Activated CD8-positive, alpha-beta memory T cell treated with anti-CD3 and anti-CD28 coated beads, Interleukin-2, amount 10 ng/mL, durations not matched to agents 7 days and 5 days (primary cell): ENCODE data around the gene CLC. TPM values are rescaled to one million over a fixed set of nuclear protein-coding genes. Genes with fewer than 3 reads are reported as not detected.
"Not testable (repeated sequence)": the region's sequence is repeated elsewhere in the genome, so short reads cannot be mapped to it uniquely, and the experiment has no call there.

ENCODE experiments used
- ATAC-seq: fragments of 150-1000 bp; cut with Tn5 transposase; one replicate; pipeline ENCODE4 v1.10.0; 2021; ENCODE audit warnings: moderate library complexity
- CTCF ChIA-PET: fragments of 350-600 bp; sonication (Branson Sonifier 250); formaldehyde crosslinking; loops from one replicate; lab custom pipeline; 2021; ENCODE audit warnings: antibody characterized with exemption; lab: Charles Lee
- DNase-seq: peaks from one replicate; pipeline ENCODE4 v3.0.0-alpha.2; 2020
- H3K27ac Mint-ChIP-seq: one replicate; pipeline ENCODE4 v1.8.0; 2021; ENCODE audit warnings: mild to moderate bottlenecking, mixed read lengths
- H3K27me3 Mint-ChIP-seq: one replicate; pipeline ENCODE4 v1.8.0; 2021; ENCODE audit warnings: mixed read lengths
- H3K36me3 Mint-ChIP-seq: one replicate; pipeline ENCODE4 v1.8.0; 2021; ENCODE audit warnings: mild to moderate bottlenecking, mixed read lengths
- H3K4me1 Mint-ChIP-seq: one replicate; pipeline ENCODE4 v1.8.0; 2021; ENCODE audit warnings: mixed read lengths
- H3K4me3 Mint-ChIP-seq: one replicate; pipeline ENCODE4 v1.8.0; 2021; ENCODE audit warnings: mild to moderate bottlenecking, moderate library complexity, mixed read lengths
- H3K9me3 Mint-ChIP-seq: one replicate; pipeline ENCODE4 v1.8.0; 2022; ENCODE audit warnings: low read depth, mixed read lengths
- total RNA-seq, 2 experiments: library from RNA; stranded (reverse); gene quantifications; one replicate each; pipeline ENCODE4 v1.2.3, GENCODE V29; 2021

The CLC gene
- total RNA-seq, 2 experiments from 2014 or later = not detected

GRCh38 chr19:39710333-39710890 is 27.4 kb downstream of the CLC start:
- H3K9me3 Mint-ChIP-seq = peaks cover 7% of the 10 kb centered on the region
- no peak overlapping the region for H3K4me3 Mint-ChIP-seq
- no peak overlapping the region for H3K27ac Mint-ChIP-seq
- H3K36me3 Mint-ChIP-seq = peaks cover 9% of the 10 kb centered on the region
- peaks cover 18% of the 10 kb centered on the region for H3K4me1 Mint-ChIP-seq
- H3K27me3 Mint-ChIP-seq = peaks cover 17% of the 10 kb centered on the region
- CTCF ChIA-PET = interaction anchor here (0.9 kb wide), 1 partner anchor 24 kb away, joined by 3 read pairs; no protein-coding TSS in a partner anchor
- ATAC-seq (no peak), DNase-seq (no peak)

GRCh38 chr19:39709026-39709872 is 28.6 kb downstream of the CLC start:
- Mint-ChIP-seq H3K27ac (no peak overlapping the region), H3K9me3 (peaks cover 7% of the 10 kb centered on the region), H3K4me3 (no peak overlapping the region), H3K36me3 (peaks cover 9% of the 10 kb centered on the region), H3K4me1 (peaks cover 30% of the 10 kb centered on the region), H3K27me3 (peaks cover 14% of the 10 kb centered on the region)
- DNase-seq (no peak), ATAC-seq (no peak)
- CTCF ChIA-PET = no interaction called here

GRCh38 chr19:39708594-39708993 is 29.2 kb downstream of the CLC start:
- peaks cover 33% of the 10 kb centered on the region for H3K4me1 Mint-ChIP-seq
- peaks cover 7% of the 10 kb centered on the region for H3K9me3 Mint-ChIP-seq
- H3K27ac Mint-ChIP-seq = no peak overlapping the region
- no peak overlapping the region for H3K4me3 Mint-ChIP-seq
- CTCF ChIA-PET = no interaction called here
- ATAC-seq = no peak
- peaks cover 14% of the 10 kb centered on the region for H3K27me3 Mint-ChIP-seq
- no peak for DNase-seq
- peaks cover 9% of the 10 kb centered on the region for H3K36me3 Mint-ChIP-seq

DNA sequence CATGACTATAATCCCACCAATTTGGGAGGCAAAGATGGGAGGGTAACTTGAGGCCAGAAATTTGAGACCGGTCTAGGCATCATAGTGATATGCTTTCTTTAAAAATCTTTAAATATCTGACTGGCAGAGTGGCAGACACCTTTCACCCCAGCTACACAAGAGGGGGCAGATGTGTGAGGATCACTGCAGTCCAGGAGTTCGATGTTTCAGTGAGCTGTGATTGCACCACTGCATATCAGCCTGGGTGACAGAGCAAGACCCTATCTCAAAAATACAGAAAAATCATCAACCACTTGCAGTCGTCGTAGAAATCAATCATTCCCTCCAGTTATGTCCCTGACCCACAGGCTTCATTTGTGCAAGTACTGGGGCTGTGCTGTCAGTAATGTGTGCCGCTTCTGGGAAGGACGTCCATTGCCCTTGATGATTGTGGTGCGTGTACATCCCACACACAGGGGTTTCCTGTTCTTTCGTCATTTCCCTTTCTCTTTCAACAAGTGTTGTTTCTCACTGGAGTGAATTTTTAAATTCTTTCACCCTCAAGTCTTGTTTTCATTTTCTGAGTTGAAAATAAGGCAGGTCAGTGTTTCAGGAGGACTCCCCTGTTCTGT is 32.1 kb downstream of the CLC start:
- ATAC-seq (peak; percentile 53), DNase-seq (peak; percentile 52)
- H3K27me3 Mint-ChIP-seq = peaks cover 6% of the 10 kb centered on the region
- peaks cover 31% of the 10 kb centered on the region for H3K4me1 Mint-ChIP-seq
- CTCF ChIA-PET = no interaction called here
- H3K4me3 Mint-ChIP-seq = no peak overlapping the region
- peaks cover 2% of the 10 kb centered on the region for H3K9me3 Mint-ChIP-seq
- peaks cover 9% of the 10 kb centered on the region for H3K36me3 Mint-ChIP-seq
- peak overlapping the region; percentile 79 for H3K27ac Mint-ChIP-seq

- CTCF ChIA-PET = no interaction called here
- Mint-ChIP-seq H3K27ac (no peak within 1 kb of the TSS), H3K4me1 (peaks cover 29% of the 10 kb centered on the region), H3K4me3 (no peak within 1 kb of the TSS), H3K36me3 (peaks cover 9% of the 10 kb centered on the region), H3K27me3 (peaks cover 7% of the 10 kb centered on the region), H3K9me3 (peaks cover 2% of the 10 kb centered on the region)
- ATAC-seq (no peak), DNase-seq (no peak)
Measured at GRCh38 chr19:39704181-39705044, 33.4 kb downstream of the CLC start, which contains the start of gene LGALS14. Gene LGALS14 (plus strand): TSS chr19:39704481. CDS start chr19:39704529, 48 bp downstream.

DNA sequence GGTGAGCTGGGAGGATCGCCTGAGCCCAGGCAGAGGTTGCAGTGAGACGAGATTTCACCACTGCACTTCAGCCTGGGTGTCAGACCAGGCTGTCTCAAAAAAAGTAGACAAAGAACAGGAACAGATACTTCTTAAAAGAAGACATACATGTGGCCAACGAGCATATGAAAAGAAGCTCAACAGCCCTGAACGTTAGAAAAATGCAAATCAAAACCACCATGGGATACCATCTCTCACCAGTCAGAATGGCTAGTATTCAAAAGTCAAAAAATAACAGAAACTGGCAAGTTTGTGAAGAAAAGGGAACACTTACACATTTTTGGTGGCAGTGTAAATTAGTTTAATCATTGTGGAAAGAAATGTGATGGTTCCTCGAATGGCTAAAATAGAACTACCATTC is 36.5 kb downstream of the CLC start:
- no peaks in the 10 kb centered on the region for H3K9me3 Mint-ChIP-seq
- ATAC-seq (no peak), DNase-seq (no peak)
- H3K27me3 Mint-ChIP-seq = peaks cover 27% of the 10 kb centered on the region
- peaks cover 31% of the 10 kb centered on the region for H3K4me1 Mint-ChIP-seq
- no peak overlapping the region for H3K27ac Mint-ChIP-seq
- CTCF ChIA-PET = no interaction called here
- H3K36me3 Mint-ChIP-seq = peaks cover 4% of the 10 kb centered on the region
- no peak overlapping the region for H3K4me3 Mint-ChIP-seq

- no peaks in the 10 kb centered on the region for H3K9me3 Mint-ChIP-seq
Measured at GRCh38 chr19:39698535-39698934, 39.3 kb downstream of the CLC start.

DNA sequence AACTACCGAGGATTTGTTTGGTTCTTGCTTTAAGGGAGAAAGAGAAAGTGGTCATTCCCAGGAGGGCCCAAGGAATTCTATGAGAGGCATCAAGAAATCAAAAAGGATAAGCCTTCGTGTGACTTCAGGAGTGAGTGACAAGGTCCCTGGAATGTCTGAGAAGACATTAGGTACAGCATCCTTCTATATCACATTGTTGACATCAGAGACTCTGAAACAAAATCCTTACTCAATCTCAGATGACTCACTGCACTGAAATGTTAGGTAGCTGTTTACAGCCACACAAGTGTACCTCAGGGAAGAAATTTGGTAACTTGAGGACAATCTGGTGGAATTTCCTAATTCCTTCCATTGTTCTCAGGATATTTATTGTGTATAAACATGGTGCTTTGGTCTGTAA is 41.4 kb downstream of the CLC start:
- Mint-ChIP-seq H3K27me3 (peaks cover 38% of the 10 kb centered on the region), H3K27ac (no peak overlapping the region), H3K4me1 (peaks cover 9% of the 10 kb centered on the region), H3K36me3 (no peaks in the 10 kb centered on the region), H3K4me3 (no peak overlapping the region), H3K9me3 (no peaks in the 10 kb centered on the region)
- CTCF ChIA-PET = no interaction called here
- DNase-seq (no peak), ATAC-seq (no peak)

More at GRCh38 chr19:39698535-39698934, 39.3 kb downstream of the CLC start:
- DNase-seq (no peak), ATAC-seq (no peak)
- H3K4me3 Mint-ChIP-seq = no peak overlapping the region
- peaks cover 38% of the 10 kb centered on the region for H3K27me3 Mint-ChIP-seq
- H3K36me3 Mint-ChIP-seq = no peaks in the 10 kb centered on the region
- CTCF ChIA-PET = no interaction called here
- no peak overlapping the region for H3K27ac Mint-ChIP-seq
- peaks cover 7% of the 10 kb centered on the region for H3K4me1 Mint-ChIP-seq

DNA sequence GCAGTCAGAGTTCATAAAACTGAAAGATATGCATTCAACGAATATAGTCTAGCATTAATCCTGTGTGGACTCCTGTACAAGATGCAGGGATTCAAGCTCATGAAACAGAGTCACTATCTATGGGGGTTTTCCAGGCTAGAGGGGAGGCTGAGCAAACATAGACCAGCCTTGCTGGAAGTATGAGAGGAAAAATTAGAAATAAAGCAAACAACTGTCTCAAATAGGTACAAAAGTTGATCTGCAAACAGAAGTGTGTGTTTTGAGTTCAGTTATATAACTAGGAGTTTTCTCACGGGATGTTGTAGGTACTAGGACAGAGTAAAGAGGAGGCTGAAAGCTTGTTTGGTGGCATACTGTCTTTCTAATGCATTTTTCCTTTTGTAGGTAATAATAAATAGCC is 42.1 kb downstream of the CLC start:
- CTCF ChIA-PET = no interaction called here
- Mint-ChIP-seq H3K27ac (no peak overlapping the region), H3K36me3 (no peaks in the 10 kb centered on the region), H3K9me3 (no peaks in the 10 kb centered on the region), H3K27me3 (peaks cover 40% of the 10 kb centered on the region), H3K4me3 (no peak overlapping the region), H3K4me1 (peaks cover 9% of the 10 kb centered on the region)
- no peak for DNase-seq
- ATAC-seq = no peak

GRCh38 chr19:39692822-39693221 is 45.0 kb downstream of the CLC start:
- no peak for DNase-seq
- H3K27ac Mint-ChIP-seq = no peak overlapping the region
- H3K4me3 Mint-ChIP-seq = no peak overlapping the region
- CTCF ChIA-PET = no interaction called here
- H3K4me1 Mint-ChIP-seq = peaks cover 2% of the 10 kb centered on the region
- no peak for ATAC-seq
- H3K36me3 Mint-ChIP-seq = peaks cover 5% of the 10 kb centered on the region
- H3K9me3 Mint-ChIP-seq = peaks cover 4% of the 10 kb centered on the region
- peaks cover 39% of the 10 kb centered on the region for H3K27me3 Mint-ChIP-seq

DNA sequence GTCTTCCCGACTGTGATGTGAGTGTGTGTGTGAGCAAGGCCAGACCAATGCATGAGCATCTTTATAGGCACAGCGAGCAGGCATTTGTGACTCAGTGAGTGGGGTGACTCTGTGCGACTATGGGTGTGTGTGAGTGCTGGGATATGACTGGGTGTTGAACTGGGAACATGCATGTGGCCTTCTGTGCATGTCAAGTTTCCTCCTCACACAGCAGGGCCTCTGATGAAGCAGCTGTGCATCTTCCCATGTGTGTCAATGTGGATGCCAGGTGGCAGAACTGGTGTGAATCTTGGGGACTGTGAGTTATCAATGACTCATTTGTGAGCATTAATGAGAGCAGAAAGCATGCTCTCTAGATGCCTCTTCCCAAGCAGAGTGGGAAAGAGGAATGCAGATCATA is 45.7 kb downstream of the CLC start:
- H3K4me3 Mint-ChIP-seq = no peak overlapping the region
- ATAC-seq (no peak), DNase-seq (no peak)
- H3K4me1 Mint-ChIP-seq = peaks cover 2% of the 10 kb centered on the region
- H3K27ac Mint-ChIP-seq = no peak overlapping the region
- peaks cover 32% of the 10 kb centered on the region for H3K27me3 Mint-ChIP-seq
- CTCF ChIA-PET = no interaction called here
- H3K36me3 Mint-ChIP-seq = peaks cover 5% of the 10 kb centered on the region
- H3K9me3 Mint-ChIP-seq = peaks cover 4% of the 10 kb centered on the region

DNA sequence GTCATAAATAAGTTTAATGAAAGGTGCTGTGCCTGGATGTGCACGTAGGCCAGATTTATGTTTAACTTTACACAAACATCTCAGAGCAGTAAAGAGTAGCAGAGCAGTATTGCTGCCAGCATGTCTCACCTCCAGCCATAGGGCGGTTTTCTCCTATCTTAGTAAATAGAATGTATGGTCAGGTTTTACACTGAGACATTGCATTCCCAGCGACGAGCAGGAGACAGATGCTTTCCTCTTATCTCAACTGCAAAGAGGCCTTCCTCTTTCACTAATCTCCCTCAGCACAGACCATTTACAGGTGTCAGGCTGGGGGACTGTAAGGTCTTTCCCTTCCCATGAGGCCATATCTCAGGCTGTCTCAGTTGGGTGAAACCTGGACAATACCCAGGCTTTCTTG is 49.2 kb downstream of the CLC start:
- ATAC-seq = not testable (repeated sequence)

GRCh38 chr19:39686739-39687138 is 51.1 kb downstream of the CLC start:
- Mint-ChIP-seq H3K27ac (no peak overlapping the region), H3K9me3 (peaks cover 4% of the 10 kb centered on the region), H3K4me3 (no peak overlapping the region), H3K27me3 (peaks cover 13% of the 10 kb centered on the region), H3K36me3 (peaks cover 17% of the 10 kb centered on the region), H3K4me1 (peaks cover 7% of the 10 kb centered on the region)
- no peak for DNase-seq
- CTCF ChIA-PET = interaction anchor here (1.0 kb wide), 1 partner anchor 12 kb away, joined by 3 read pairs; no protein-coding TSS in a partner anchor
- ATAC-seq = no peak

More for the DNA sequence above, 49.2 kb downstream of the CLC start:
- H3K27ac Mint-ChIP-seq, H3K9me3 Mint-ChIP-seq, CTCF ChIA-PET, H3K4me3 Mint-ChIP-seq, DNase-seq, H3K4me1 Mint-ChIP-seq: not testable (repeated sequence)
- peaks cover 13% of the 10 kb centered on the region for H3K27me3 Mint-ChIP-seq
- H3K36me3 Mint-ChIP-seq = peaks cover 14% of the 10 kb centered on the region
